A673 (cell line): Measurements from ENCODE around the gene GRM3. TPM values are rescaled to one million over a fixed set of nuclear protein-coding genes. Genes with fewer than 3 reads are reported as not detected.

Experiments
- BruUV-seq: library from RNA; stranded (reverse); fragments of 400-500 nt; replicated peaks from 2 replicates; lab custom pipeline; 2021; lab: Mats Ljungman, UMichigan
- CTCF ChIA-PET: fragments of 300-600 bp; sonication (Branson Sonifier 250); formaldehyde crosslinking; loops from one replicate; lab custom pipeline; 2022; ENCODE audit warnings: antibody characterized with exemption; lab: Charles Lee
- POLR2A ChIA-PET: fragments of 300-600 bp; sonication (Branson Sonifier 250); formaldehyde crosslinking; loops from one replicate; lab custom pipeline; 2022; ENCODE audit warnings: antibody characterized with exemption; ENCODE audit not compliant: low non-redundant PET; lab: Charles Lee
- DNase-seq: peaks from one replicate; pipeline ENCODE4 v3.0.0-alpha.2; 2015; ENCODE audit warnings: low spot score
- H3K27ac ChIP-seq: fragments of 200-600 bp; sonication (generic); 2 replicates; pipeline ENCODE4 v1.5.1; 2016; ENCODE audit warnings: mixed run types, low read depth, mild to moderate bottlenecking, mixed read lengths, antibody characterized with exemption, low read length; ENCODE audit not compliant: poor library complexity, severe bottlenecking
- H3K27me3 ChIP-seq: fragments of 200-600 bp; sonication (generic); replicated peaks from 2 replicates; pipeline ENCODE4 v1.6.1; 2017; ENCODE audit warnings: mixed run types, low read depth, mild to moderate bottlenecking, mixed read lengths, antibody characterized with exemption, low read length; ENCODE audit not compliant: insufficient read depth, poor library complexity
- H3K36me3 ChIP-seq: fragments of 200-600 bp; sonication (generic); 2 replicates; pipeline ENCODE4 v1.6.1; 2016; ENCODE audit warnings: mixed run types, mild to moderate bottlenecking, mixed read lengths, antibody characterized with exemption, low read length; ENCODE audit not compliant: insufficient read depth, poor library complexity, severe bottlenecking
- H3K4me1 ChIP-seq: fragments of 200-600 bp; sonication (generic); 2 replicates; pipeline ENCODE4 v1.6.1; 2017; ENCODE audit warnings: mixed run types, mild to moderate bottlenecking, mixed read lengths, antibody characterized with exemption, low read length; ENCODE audit not compliant: insufficient read depth, poor library complexity, severe bottlenecking
- H3K4me3 ChIP-seq: fragments of 200-600 bp; sonication (generic); 2 replicates; pipeline ENCODE4 v1.5.1; 2016; ENCODE audit warnings: low read depth, mixed run types, mild to moderate bottlenecking, mixed read lengths, low read length; ENCODE audit not compliant: poor library complexity, severe bottlenecking
- H3K9me3 ChIP-seq: fragments of 200-600 bp; sonication (generic); 2 replicates; pipeline ENCODE4 v1.6.1; 2016; ENCODE audit warnings: mixed run types, low read depth, mild to moderate bottlenecking, mixed read lengths, antibody characterized with exemption, low read length; ENCODE audit not compliant: poor library complexity, severe bottlenecking
- CTCF ChIP-seq: fragments of 300-800, 200-600 bp; sonication (generic); conservative IDR thresholded peaks from 2 replicates; pipeline ENCODE4 v1.5.1; 2017; ENCODE audit warnings: low read depth, mild to moderate bottlenecking, antibody characterized with exemption, low read length, moderate library complexity, mixed read lengths
- EZH2 ChIP-seq: fragments of 200-600 bp; sonication (generic); IDR thresholded peaks from 2 replicates; pipeline ENCODE4 v1.6.1; 2017; ENCODE audit warnings: borderline replicate concordance, low read depth, mild to moderate bottlenecking, mixed read lengths, antibody characterized with exemption, low read length; ENCODE audit not compliant: poor library complexity, severe bottlenecking
- intact Hi-C: fragments of 100-400 bp; cut with micrococcal nuclease; formaldehyde crosslinking; loops from one replicate; pipeline ENCODE4 v1.10.0; 2022; ENCODE audit not compliant: unreplicated experiment
- total RNA-seq: library from RNA; stranded (reverse); gene quantifications from 2 replicates; pipeline ENCODE4 v1.2.3, GENCODE V29; 2021

The GRM3 gene
- total RNA-seq, 1 experiment from 2014 or later, result not detected

GRCh38 chr7:86706406-86706805 lies 62.7 kb downstream of the GRM3 start:
- Histone ChIP-seq H3K4me1 (no peaks in the 10 kb centered on the region), H3K36me3 (no peaks in the 10 kb centered on the region), H3K4me3 (no peak overlapping the region), H3K9me3 (no peaks in the 10 kb centered on the region), H3K27ac (no peak overlapping the region), H3K27me3 (peaks cover 3% of the 10 kb centered on the region)
- TF ChIP-seq EZH2 (no peak), CTCF (no peak)
- intact Hi-C loops, result no loop called here
- no peak for DNase-seq
- ChIA-PET POLR2A (no interaction called here), CTCF (no interaction called here)
- BruUV-seq, result no TSS peak

- peak; percentile 6 for DNase-seq
- POLR2A ChIA-PET, result no interaction called here
- H3K9me3 ChIP-seq, result no peaks in the 10 kb centered on the region
- BruUV-seq, result no TSS peak
- CTCF ChIA-PET, result no interaction called here
- H3K36me3 ChIP-seq, result no peaks in the 10 kb centered on the region
- intact Hi-C loops, result no loop called here
- TF ChIP-seq EZH2, result no peak
- no peak for TF ChIP-seq CTCF
- no peak overlapping the region for H3K4me3 ChIP-seq
- no peaks in the 10 kb centered on the region for H3K4me1 ChIP-seq
- H3K27me3 ChIP-seq, result peaks cover 3% of the 10 kb centered on the region
- no peak overlapping the region for H3K27ac ChIP-seq
Measured at GRCh38 chr7:86708031-86708680, 64.4 kb downstream of the GRM3 start.

GRCh38 chr7:86720306-86720705 lies 76.6 kb downstream of the GRM3 start:
- intact Hi-C loops, result no loop called here
- TF ChIP-seq CTCF (no peak), EZH2 (no peak)

More at GRCh38 chr7:86720306-86720705, 76.6 kb downstream of the GRM3 start:
- H3K9me3 ChIP-seq, result no peaks in the 10 kb centered on the region
- H3K27ac ChIP-seq, result no peak overlapping the region
- POLR2A ChIA-PET, result no interaction called here
- no peak for DNase-seq
- no peaks in the 10 kb centered on the region for H3K27me3 ChIP-seq
- no peak overlapping the region for H3K4me3 ChIP-seq
- no peaks in the 10 kb centered on the region for H3K4me1 ChIP-seq
- H3K36me3 ChIP-seq, result no peaks in the 10 kb centered on the region
- BruUV-seq, result no TSS peak
- CTCF ChIA-PET, result no interaction called here
